ENCODE data around the gene BTBD16. TPM values are rescaled to one million over a fixed set of nuclear protein-coding genes. Genes with fewer than 3 reads are reported as not detected.

BTBD16 gene
- total RNA-seq, 1 experiment from 2014 or later: 0.82 TPM

- ATAC-seq (no peak), DNase-seq (ENCODE audit: low read depth, low spot score) (no peak)
- H3K4me1 ChIP-seq (ENCODE audit: control insufficient read depth, insufficient read depth, low read length): peaks cover 8% of the 10 kb centered on the region
- TF ChIP-seq, protein P1, sequence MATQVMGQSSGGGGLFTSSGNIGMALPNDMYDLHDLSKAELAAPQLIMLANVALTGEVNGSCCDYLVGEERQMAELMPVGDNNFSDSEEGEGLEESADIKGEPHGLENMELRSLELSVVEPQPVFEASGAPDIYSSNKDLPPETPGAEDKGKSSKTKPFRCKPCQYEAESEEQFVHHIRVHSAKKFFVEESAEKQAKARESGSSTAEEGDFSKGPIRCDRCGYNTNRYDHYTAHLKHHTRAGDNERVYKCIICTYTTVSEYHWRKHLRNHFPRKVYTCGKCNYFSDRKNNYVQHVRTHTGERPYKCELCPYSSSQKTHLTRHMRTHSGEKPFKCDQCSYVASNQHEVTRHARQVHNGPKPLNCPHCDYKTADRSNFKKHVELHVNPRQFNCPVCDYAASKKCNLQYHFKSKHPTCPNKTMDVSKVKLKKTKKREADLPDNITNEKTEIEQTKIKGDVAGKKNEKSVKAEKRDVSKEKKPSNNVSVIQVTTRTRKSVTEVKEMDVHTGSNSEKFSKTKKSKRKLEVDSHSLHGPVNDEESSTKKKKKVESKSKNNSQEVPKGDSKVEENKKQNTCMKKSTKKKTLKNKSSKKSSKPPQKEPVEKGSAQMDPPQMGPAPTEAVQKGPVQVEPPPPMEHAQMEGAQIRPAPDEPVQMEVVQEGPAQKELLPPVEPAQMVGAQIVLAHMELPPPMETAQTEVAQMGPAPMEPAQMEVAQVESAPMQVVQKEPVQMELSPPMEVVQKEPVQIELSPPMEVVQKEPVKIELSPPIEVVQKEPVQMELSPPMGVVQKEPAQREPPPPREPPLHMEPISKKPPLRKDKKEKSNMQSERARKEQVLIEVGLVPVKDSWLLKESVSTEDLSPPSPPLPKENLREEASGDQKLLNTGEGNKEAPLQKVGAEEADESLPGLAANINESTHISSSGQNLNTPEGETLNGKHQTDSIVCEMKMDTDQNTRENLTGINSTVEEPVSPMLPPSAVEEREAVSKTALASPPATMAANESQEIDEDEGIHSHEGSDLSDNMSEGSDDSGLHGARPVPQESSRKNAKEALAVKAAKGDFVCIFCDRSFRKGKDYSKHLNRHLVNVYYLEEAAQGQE (IDR thresholded peaks at IDR 0.05; ENCODE audit: insufficient read depth in 1 of 2, low read depth in 2 of 2, low read length in 1 of 2): no peak
- TF ChIP-seq SIN3A (IDR thresholded peaks at IDR 0.05; ENCODE audit: borderline replicate concordance, insufficient read depth, low read depth, low read length) (no peak), POLR2AphosphoS5 (IDR thresholded peaks at IDR 0.05; ENCODE audit: low read depth, low read length) (no peak), TCF7L2 (IDR thresholded peaks at IDR 0.05; ENCODE audit: low read depth, low read length) (no peak)
- TF ChIP-seq, protein P2, sequence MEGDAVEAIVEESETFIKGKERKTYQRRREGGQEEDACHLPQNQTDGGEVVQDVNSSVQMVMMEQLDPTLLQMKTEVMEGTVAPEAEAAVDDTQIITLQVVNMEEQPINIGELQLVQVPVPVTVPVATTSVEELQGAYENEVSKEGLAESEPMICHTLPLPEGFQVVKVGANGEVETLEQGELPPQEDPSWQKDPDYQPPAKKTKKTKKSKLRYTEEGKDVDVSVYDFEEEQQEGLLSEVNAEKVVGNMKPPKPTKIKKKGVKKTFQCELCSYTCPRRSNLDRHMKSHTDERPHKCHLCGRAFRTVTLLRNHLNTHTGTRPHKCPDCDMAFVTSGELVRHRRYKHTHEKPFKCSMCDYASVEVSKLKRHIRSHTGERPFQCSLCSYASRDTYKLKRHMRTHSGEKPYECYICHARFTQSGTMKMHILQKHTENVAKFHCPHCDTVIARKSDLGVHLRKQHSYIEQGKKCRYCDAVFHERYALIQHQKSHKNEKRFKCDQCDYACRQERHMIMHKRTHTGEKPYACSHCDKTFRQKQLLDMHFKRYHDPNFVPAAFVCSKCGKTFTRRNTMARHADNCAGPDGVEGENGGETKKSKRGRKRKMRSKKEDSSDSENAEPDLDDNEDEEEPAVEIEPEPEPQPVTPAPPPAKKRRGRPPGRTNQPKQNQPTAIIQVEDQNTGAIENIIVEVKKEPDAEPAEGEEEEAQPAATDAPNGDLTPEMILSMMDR (IDR thresholded peaks at IDR 0.05): no peak
- no peaks in the 10 kb centered on the region for H3K9me3 ChIP-seq (ENCODE audit: control insufficient read depth, insufficient read depth, low read depth, low read length)
- no peaks in the 10 kb centered on the region for H3K27me3 ChIP-seq (ENCODE audit: control insufficient read depth, insufficient read depth, low read length)
- H3K4me3 ChIP-seq (ENCODE audit: low read depth in 2 of 2, low read length in 2 of 2): no peak overlapping the region
- in situ Hi-C loops (cut with HindIII; ENCODE audit: low pct_unique_long_range_greater_than_20kb, low sequenced_read_pairs): no loop called here
- H3K27ac ChIP-seq (ENCODE audit: low read length): no peak overlapping the region
- intact Hi-C loops (cut with micrococcal nuclease; ENCODE audit: unreplicated experiment): loop anchor here (5.0 kb wide), 1 partner anchor 286 kb away; no protein-coding TSS in a partner anchor
- ChIA-PET CTCF (no interaction called here), POLR2A (no interaction called here)
- no peaks in the 10 kb centered on the region for H3K36me3 ChIP-seq (ENCODE audit: control insufficient read depth, insufficient read depth, low read length)
- BruUV-seq (replicated peaks): no TSS peak
These were observed 10.0 kb downstream of the BTBD16 start for GRCh38 chr10:122281018-122281626.

GRCh38 chr10:122281751-122282150, 10.7 kb downstream of the BTBD16 start:
- in situ Hi-C loops (cut with HindIII; ENCODE audit: low pct_unique_long_range_greater_than_20kb, low sequenced_read_pairs) (no loop called here), intact Hi-C loops (cut with micrococcal nuclease; ENCODE audit: unreplicated experiment) (loop anchor here (5.0 kb wide), 1 partner anchor 286 kb away; no protein-coding TSS in a partner anchor)
- Histone ChIP-seq H3K36me3 (ENCODE audit: control insufficient read depth, insufficient read depth, low read length) (no peaks in the 10 kb centered on the region), H3K27ac (ENCODE audit: low read length) (no peak overlapping the region), H3K4me1 (ENCODE audit: control insufficient read depth, insufficient read depth, low read length) (peaks cover 14% of the 10 kb centered on the region), H3K27me3 (ENCODE audit: control insufficient read depth, insufficient read depth, low read length) (no peaks in the 10 kb centered on the region), H3K9me3 (ENCODE audit: control insufficient read depth, insufficient read depth, low read depth, low read length) (no peaks in the 10 kb centered on the region), H3K4me3 (ENCODE audit: low read depth in 2 of 2, low read length in 2 of 2) (no peak overlapping the region)
- CTCF ChIA-PET: no interaction called here
- no TSS peak for BruUV-seq (replicated peaks)
- no peak for TF ChIP-seq TCF7L2 (IDR thresholded peaks at IDR 0.05; ENCODE audit: low read depth, low read length)
- no peak for TF ChIP-seq POLR2AphosphoS5 (IDR thresholded peaks at IDR 0.05; ENCODE audit: low read depth, low read length)
- no peak for TF ChIP-seq SIN3A (IDR thresholded peaks at IDR 0.05; ENCODE audit: borderline replicate concordance, insufficient read depth, low read depth, low read length)
- TF ChIP-seq, protein P1 (IDR thresholded peaks at IDR 0.05; ENCODE audit: insufficient read depth in 1 of 2, low read depth in 2 of 2, low read length in 1 of 2): no peak
- TF ChIP-seq, protein P2 (IDR thresholded peaks at IDR 0.05): no peak
- POLR2A ChIA-PET: no interaction called here
- DNase-seq (ENCODE audit: low read depth, low spot score) (no peak), ATAC-seq (no peak)

Measured in Panc1 (cell line).